IMR-90 (cell line): ENCODE measurements around the gene CHDH.

Experiments used
- BHLHE40 ChIP-seq: fragments of 150-350 bp; IDR thresholded peaks from 2 replicates; pipeline ENCODE4 v1.6.1; 2016; ENCODE audit warnings: mild to moderate bottlenecking, low read depth, low read length
- CTCF ChIP-seq: conservative IDR thresholded peaks from 2 replicates; pipeline ENCODE4 v1.5.1; 2012; ENCODE audit warnings: mild to moderate bottlenecking, low read depth, low read length, improper control_type of control experiment
- MAFK ChIP-seq: IDR thresholded peaks from 2 replicates; pipeline ENCODE4 v1.6.1; 2012; ENCODE audit warnings: low read depth, low read length, improper control_type of control experiment
- MAZ ChIP-seq: IDR thresholded peaks from 2 replicates; pipeline ENCODE4 v1.6.1; 2012; ENCODE audit warnings: low read depth, mild to moderate bottlenecking, low read length, improper control_type of control experiment, moderate library complexity, borderline replicate concordance
- MXI1 ChIP-seq: IDR thresholded peaks from 2 replicates; pipeline ENCODE4 v1.6.1; 2012; ENCODE audit warnings: low read depth, mild to moderate bottlenecking, low read length, moderate library complexity, borderline replicate concordance
- NFE2L2 ChIP-seq: fragments of 150-350 bp; IDR thresholded peaks from 2 replicates; pipeline ENCODE4 v1.6.1; 2016; ENCODE audit warnings: low read depth, mild to moderate bottlenecking, low read length
- POLR2A ChIP-seq: IDR thresholded peaks from 2 replicates; pipeline ENCODE4 v1.6.1; 2012; ENCODE audit warnings: mild to moderate bottlenecking, low read depth, low read length
- RAD21 ChIP-seq: IDR thresholded peaks from 2 replicates; pipeline ENCODE4 v1.6.1; 2012; ENCODE audit warnings: low read length, improper control_type of control experiment
- RFX5 ChIP-seq: IDR thresholded peaks from 2 replicates; pipeline ENCODE4 v1.8.0; 2012; ENCODE audit warnings: low read depth, mild to moderate bottlenecking, low read length, moderate library complexity
- SMC3 ChIP-seq: fragments of 150-350 bp; IDR thresholded peaks from 2 replicates; pipeline ENCODE4 v1.6.1; 2016; ENCODE audit warnings: low read depth, mild to moderate bottlenecking, antibody characterized with exemption, low read length, moderate library complexity
- TF ChIP-seq, protein P1 (sequence below): fragments of 150-350 bp; IDR thresholded peaks from 2 replicates; pipeline ENCODE4 v1.6.1; 2017; ENCODE audit warnings: mild to moderate bottlenecking, antibody characterized with exemption, low read length, low read depth

DNA sequence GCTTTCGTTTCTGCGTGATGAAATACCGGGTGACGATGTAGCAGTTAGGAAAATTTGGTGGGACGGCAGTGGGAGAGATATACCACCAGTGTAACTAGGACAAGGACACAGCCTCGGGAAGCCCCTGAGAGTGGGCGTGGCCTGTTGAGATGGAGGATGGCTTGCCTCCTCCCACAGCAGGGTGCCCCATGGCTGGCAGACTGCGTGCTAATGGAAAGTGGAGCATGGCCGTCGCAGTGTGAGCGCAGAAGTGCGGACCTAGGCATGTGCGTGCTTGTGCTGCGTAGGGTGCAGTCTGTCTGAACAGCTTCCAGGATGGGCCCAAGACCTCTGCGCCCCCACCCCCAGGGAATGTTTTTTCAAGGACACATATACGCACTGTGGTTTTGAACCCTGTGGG lies 56.8 kb downstream of the CHDH start:
- TF ChIP-seq POLR2A (no peak), CTCF (no peak), RAD21 (no peak), MAZ (no peak), MXI1 (no peak), BHLHE40 (no peak), NFE2L2 (no peak), RFX5 (no peak), SMC3 (no peak), MAFK (no peak)
- TF ChIP-seq, protein P1, sequence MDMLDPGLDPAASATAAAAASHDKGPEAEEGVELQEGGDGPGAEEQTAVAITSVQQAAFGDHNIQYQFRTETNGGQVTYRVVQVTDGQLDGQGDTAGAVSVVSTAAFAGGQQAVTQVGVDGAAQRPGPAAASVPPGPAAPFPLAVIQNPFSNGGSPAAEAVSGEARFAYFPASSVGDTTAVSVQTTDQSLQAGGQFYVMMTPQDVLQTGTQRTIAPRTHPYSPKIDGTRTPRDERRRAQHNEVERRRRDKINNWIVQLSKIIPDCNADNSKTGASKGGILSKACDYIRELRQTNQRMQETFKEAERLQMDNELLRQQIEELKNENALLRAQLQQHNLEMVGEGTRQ, result no peak
